ENCODE measurements around the gene SEC22B. TPM values are rescaled to one million over a fixed set of nuclear protein-coding genes. Genes with fewer than 3 reads are reported as not detected.

Gene SEC22B
- 46.3 and 54.3 TPM in 2 replicates for total RNA-seq (ENCODE audit: low replicate concordance)

GRCh38 chr1:120176092-120176855, at the start of gene SEC22B:
TSS of gene SEC22B (minus strand) at chr1:120176520. CDS start at chr1:120176381, 139 bp downstream.

Other genes with a start within 250 kb of the SEC22B start
- gene NOTCH2, start 106.9 kb downstream of the SEC22B start, total RNA-seq (ENCODE audit: low replicate concordance): 98.5 and 231 TPM in 2 replicates
- 5.4 and 7.1 TPM in 2 replicates for gene NBPF8, start 238.5 kb upstream of the SEC22B start, total RNA-seq (ENCODE audit: low replicate concordance)